Endothelial cell (in vitro differentiated cells): ENCODE measurements around the gene MAGI1. TPM values are rescaled to one million over a fixed set of nuclear protein-coding genes. Genes with fewer than 3 reads are reported as not detected.

Source experiments
- DNase-seq: peaks from one replicate; pipeline ENCODE4 v3.0.0; 2021; ENCODE audit warnings: low spot score
- H3K27ac Mint-ChIP-seq: one replicate; pipeline ENCODE4 v1.8.0; 2021; ENCODE audit warnings: mixed read lengths, inconsistent platforms; ENCODE audit not compliant: unreplicated experiment
- H3K27me3 Mint-ChIP-seq: one replicate; pipeline ENCODE4 v1.8.0; 2021; ENCODE audit warnings: mild to moderate bottlenecking, moderate library complexity, mixed read lengths, inconsistent platforms; ENCODE audit not compliant: unreplicated experiment
- H3K36me3 Mint-ChIP-seq: one replicate; pipeline ENCODE4 v1.8.0; 2021; ENCODE audit warnings: mild to moderate bottlenecking, low read depth, mixed read lengths, inconsistent platforms; ENCODE audit not compliant: unreplicated experiment
- H3K4me1 Mint-ChIP-seq: one replicate; pipeline ENCODE4 v1.8.0; 2021; ENCODE audit warnings: mild to moderate bottlenecking, mixed read lengths, inconsistent platforms; ENCODE audit not compliant: unreplicated experiment
- H3K4me3 Mint-ChIP-seq: one replicate; pipeline ENCODE4 v1.8.0; 2021; ENCODE audit warnings: mild to moderate bottlenecking, mixed read lengths, inconsistent platforms; ENCODE audit not compliant: unreplicated experiment
- H3K9me3 Mint-ChIP-seq: one replicate; pipeline ENCODE4 v1.8.0; 2021; ENCODE audit warnings: mixed read lengths, inconsistent platforms; ENCODE audit not compliant: unreplicated experiment
- CTCF ChIP-seq: fragments of 200-600 bp; sonication (generic); IDR thresholded peaks from one replicate; pipeline ENCODE4 v1.5.0; 2021; ENCODE audit warnings: antibody characterized with exemption; ENCODE audit not compliant: unreplicated experiment
- total RNA-seq: library from RNA; stranded (reverse); fragmentation: NEBNext Ultra II Directional; extraction: Animal tissue kit (Norgen Biotek cat#: 25700); gene quantifications from one replicate; pipeline ENCODE4 v1.2.1, GENCODE V29; 2021; ENCODE audit not compliant: unreplicated experiment

Gene MAGI1
- total RNA-seq, 1 donor from 2014 or later: 33.8 TPM

- Mint-ChIP-seq H3K4me3 (no peak overlapping the region), H3K4me1 (peaks cover 26% of the 10 kb centered on the region), H3K9me3 (no peaks in the 10 kb centered on the region), H3K27me3 (peaks cover 3% of the 10 kb centered on the region), H3K36me3 (no peaks in the 10 kb centered on the region), H3K27ac (no peak overlapping the region)
- DNase-seq: no peak
- TF ChIP-seq CTCF: no peak
Observed at GRCh38 chr3:65483011-65483410, 555.7 kb downstream of the MAGI1 start.

- no peak for TF ChIP-seq CTCF
- Mint-ChIP-seq H3K27ac (no peak overlapping the region), H3K4me1 (peaks cover 22% of the 10 kb centered on the region), H3K27me3 (peaks cover 3% of the 10 kb centered on the region), H3K9me3 (no peaks in the 10 kb centered on the region), H3K36me3 (no peaks in the 10 kb centered on the region), H3K4me3 (no peak overlapping the region)
- DNase-seq: no peak
Observed at GRCh38 chr3:65481085-65481484, 557.6 kb downstream of the MAGI1 start.

- Mint-ChIP-seq H3K27ac (no peak overlapping the region), H3K36me3 (no peaks in the 10 kb centered on the region), H3K4me3 (no peak overlapping the region), H3K4me1 (peaks cover 16% of the 10 kb centered on the region), H3K27me3 (peaks cover 3% of the 10 kb centered on the region), H3K9me3 (no peaks in the 10 kb centered on the region)
- TF ChIP-seq CTCF: no peak
- no peak for DNase-seq
Observed at GRCh38 chr3:65479990-65480389, 558.7 kb downstream of the MAGI1 start.

- Mint-ChIP-seq H3K36me3 (no peaks in the 10 kb centered on the region), H3K9me3 (no peaks in the 10 kb centered on the region), H3K4me1 (peaks cover 6% of the 10 kb centered on the region), H3K27me3 (peaks cover 4% of the 10 kb centered on the region), H3K27ac (no peak overlapping the region), H3K4me3 (no peak overlapping the region)
- no peak for TF ChIP-seq CTCF
- no peak for DNase-seq
Observed at GRCh38 chr3:65478551-65479500, 559.9 kb downstream of the MAGI1 start.

GRCh38 chr3:65473736-65474135 is 565.0 kb downstream of the MAGI1 start:
- Mint-ChIP-seq H3K27ac (no peak overlapping the region), H3K27me3 (peaks cover 4% of the 10 kb centered on the region), H3K4me3 (no peak overlapping the region), H3K9me3 (no peaks in the 10 kb centered on the region), H3K4me1 (no peaks in the 10 kb centered on the region), H3K36me3 (no peaks in the 10 kb centered on the region)
- no peak for TF ChIP-seq CTCF
- no peak for DNase-seq
